PFSK-1 (cell line): ENCODE measurements around the gene FAM229A.

ENCODE experiments used
- FOXP2 ChIP-seq: optimal IDR thresholded peaks from 2 replicates; pipeline ENCODE3; 2011; ENCODE audit warnings: borderline replicate concordance, control low read depth, inconsistent platforms; ENCODE audit not compliant: insufficient read depth; ENCODE audit errors: extremely low read length, extremely low read depth
- POLR2AphosphoS5 ChIP-seq: IDR thresholded peaks from 2 replicates; pipeline ENCODE4 v1.6.1; 2012; ENCODE audit warnings: low read depth, mild to moderate bottlenecking, control low read depth, low read length, moderate library complexity
- SIN3A ChIP-seq: IDR thresholded peaks from 2 replicates; pipeline ENCODE4 v1.6.1; 2012; ENCODE audit warnings: mild to moderate bottlenecking, low read length, moderate library complexity, borderline replicate concordance; ENCODE audit not compliant: insufficient read depth
- TAF1 ChIP-seq: IDR thresholded peaks from 2 replicates; pipeline ENCODE4 v1.6.1; 2012; ENCODE audit warnings: low read length, control low read depth, borderline replicate concordance; ENCODE audit not compliant: insufficient read depth
- TF ChIP-seq, protein P1 (sequence below), 2 experiments: IDR thresholded peaks; 2 replicates each; pipeline versions ENCODE4 v1.6.1 to v1.8.0; 2011 to 2012; ENCODE audit warnings: low read depth in 2 of 2, low read length in 2 of 2, control low read depth in 1 of 2, inconsistent platforms in 1 of 2, mild to moderate bottlenecking in 1 of 2, moderate library complexity in 1 of 2; ENCODE audit not compliant: insufficient read depth in 1 of 2

FAM229A gene

DNA sequence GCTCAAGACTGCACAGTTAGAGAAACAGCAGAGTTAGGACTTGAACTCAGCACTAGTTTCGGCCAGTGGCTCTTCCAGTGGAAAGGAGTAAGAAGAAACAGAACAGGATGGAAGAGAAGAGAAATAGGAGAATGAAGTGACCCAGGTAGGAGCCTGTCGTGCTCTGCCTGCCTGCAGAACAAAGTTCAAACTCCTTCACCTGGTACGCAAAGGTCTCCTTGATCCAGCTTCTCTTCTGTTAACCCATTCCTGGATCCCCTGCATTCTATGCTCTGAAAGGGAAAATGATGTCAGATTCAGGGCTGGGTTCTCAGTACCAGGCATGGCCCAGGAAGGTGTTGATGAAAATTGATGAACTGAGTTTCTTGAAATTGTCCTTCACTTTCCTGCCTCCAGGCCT lies 3.9 kb downstream of the FAM229A start:
- TF ChIP-seq SIN3A (no peak), FOXP2 (no peak), POLR2AphosphoS5 (no peak), TAF1 (no peak)
- TF ChIP-seq, protein P1, sequence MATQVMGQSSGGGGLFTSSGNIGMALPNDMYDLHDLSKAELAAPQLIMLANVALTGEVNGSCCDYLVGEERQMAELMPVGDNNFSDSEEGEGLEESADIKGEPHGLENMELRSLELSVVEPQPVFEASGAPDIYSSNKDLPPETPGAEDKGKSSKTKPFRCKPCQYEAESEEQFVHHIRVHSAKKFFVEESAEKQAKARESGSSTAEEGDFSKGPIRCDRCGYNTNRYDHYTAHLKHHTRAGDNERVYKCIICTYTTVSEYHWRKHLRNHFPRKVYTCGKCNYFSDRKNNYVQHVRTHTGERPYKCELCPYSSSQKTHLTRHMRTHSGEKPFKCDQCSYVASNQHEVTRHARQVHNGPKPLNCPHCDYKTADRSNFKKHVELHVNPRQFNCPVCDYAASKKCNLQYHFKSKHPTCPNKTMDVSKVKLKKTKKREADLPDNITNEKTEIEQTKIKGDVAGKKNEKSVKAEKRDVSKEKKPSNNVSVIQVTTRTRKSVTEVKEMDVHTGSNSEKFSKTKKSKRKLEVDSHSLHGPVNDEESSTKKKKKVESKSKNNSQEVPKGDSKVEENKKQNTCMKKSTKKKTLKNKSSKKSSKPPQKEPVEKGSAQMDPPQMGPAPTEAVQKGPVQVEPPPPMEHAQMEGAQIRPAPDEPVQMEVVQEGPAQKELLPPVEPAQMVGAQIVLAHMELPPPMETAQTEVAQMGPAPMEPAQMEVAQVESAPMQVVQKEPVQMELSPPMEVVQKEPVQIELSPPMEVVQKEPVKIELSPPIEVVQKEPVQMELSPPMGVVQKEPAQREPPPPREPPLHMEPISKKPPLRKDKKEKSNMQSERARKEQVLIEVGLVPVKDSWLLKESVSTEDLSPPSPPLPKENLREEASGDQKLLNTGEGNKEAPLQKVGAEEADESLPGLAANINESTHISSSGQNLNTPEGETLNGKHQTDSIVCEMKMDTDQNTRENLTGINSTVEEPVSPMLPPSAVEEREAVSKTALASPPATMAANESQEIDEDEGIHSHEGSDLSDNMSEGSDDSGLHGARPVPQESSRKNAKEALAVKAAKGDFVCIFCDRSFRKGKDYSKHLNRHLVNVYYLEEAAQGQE (IDR thresholded peaks at IDR 0.05; ENCODE audit: insufficient read depth in 1 of 2, low read depth in 2 of 2, low read length in 2 of 2), result no peak

DNA sequence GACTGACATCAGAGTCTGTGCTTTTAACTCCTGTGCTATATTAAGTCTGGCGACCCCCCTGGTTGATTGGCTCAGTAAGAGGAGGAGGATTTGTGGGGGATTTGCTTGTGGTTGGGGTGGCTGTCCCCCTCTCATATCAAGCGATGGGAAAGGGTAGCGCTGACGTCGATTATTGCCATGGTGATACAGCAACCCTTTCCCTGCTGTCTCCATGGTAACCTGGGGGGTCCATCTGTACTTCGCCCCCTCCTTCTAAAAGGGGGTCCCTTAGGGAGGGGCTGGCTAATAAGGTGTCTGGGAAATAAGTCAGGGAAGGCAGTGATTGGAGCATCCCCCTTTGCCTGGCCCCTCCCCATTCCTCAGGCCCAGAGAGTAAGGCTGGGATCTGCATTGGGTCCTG lies 4.7 kb downstream of the FAM229A start:
- no peak for TF ChIP-seq TAF1
- TF ChIP-seq FOXP2, result no peak
- no peak for TF ChIP-seq POLR2AphosphoS5
- TF ChIP-seq SIN3A, result no peak
- TF ChIP-seq, protein P1 (IDR thresholded peaks at IDR 0.05; ENCODE audit: insufficient read depth in 1 of 2, low read depth in 2 of 2, low read length in 2 of 2), result no peak

DNA sequence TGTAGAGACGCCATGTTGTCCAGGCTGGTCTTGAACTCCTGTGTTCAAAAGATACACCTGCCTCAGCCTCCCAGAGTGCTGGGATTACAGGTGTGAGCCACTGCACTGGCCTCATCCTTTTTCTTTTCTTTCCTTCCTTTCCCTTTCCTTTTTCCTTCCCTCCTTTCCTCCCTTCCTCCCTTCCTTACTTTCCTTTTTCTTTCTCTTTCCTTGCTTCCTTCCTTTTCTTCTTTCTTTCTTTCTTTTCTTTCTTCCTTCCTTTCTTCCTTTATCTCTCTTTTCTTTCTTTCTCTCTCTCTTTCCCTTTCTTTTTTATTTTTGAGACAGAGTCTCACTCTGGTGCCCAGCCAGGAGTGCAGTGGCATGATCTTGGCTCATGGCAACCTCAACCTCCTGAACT lies 5.8 kb downstream of the FAM229A start:
- TF ChIP-seq POLR2AphosphoS5 (no peak), TAF1 (no peak), FOXP2 (no peak), SIN3A (no peak)
- TF ChIP-seq, protein P1 (IDR thresholded peaks at IDR 0.05; ENCODE audit: insufficient read depth in 1 of 2, low read depth in 2 of 2, low read length in 2 of 2), result no peak

DNA sequence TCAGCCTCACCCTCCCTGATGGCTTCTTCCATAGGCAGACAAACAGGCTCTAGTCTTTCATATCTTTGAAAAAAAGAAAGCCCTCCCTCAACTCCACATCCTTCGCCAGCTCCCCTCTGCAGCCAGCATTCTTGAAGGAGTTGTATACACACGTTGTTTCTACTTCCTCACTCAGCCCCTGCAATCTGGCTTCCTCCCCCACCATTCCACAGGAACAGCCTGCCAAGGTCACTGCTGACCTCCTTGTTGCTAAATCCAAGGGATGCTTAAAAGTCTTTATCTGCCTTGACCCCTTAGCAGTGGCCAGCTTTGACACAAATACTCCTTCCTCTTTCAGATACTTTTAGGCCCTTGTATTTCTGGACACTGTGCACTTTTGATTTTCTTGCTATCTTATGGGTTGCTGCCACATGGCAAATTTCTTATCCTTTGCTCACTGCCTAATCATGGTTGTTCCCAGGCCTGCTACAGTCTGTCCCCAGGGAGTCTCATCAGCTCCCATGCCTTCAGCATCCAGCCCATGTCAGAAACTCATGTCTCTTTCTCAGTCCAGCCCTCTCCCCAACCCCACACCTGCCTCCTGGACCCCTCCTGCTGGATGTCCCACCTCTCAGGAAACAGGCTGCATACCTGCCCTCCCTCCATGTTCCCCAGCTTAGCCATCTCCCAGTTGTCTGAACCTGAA lies 8.3 kb downstream of the FAM229A start:
- TF ChIP-seq FOXP2 (peak; percentile 16), TAF1 (no peak)

DNA sequence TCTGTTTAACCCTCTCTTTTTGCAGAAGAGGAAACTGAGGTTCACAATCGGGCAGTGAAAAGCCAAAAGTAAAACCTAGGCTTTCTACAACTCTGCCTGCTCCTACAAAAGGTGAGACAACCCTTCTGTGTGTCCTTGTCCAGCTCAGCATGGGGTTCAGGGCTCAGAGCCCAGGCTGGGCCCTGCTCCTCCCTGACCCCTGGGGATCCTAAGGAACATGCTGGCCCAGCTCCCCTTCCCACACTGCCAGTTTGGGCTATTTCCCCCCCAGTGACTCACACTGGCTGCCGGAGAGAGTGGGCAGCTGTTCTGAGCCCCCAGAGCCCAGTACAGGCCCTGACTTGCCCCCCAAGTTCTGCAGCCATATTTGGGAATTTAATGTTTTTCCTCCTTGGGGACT lies 8.9 kb downstream of the FAM229A start:
- TF ChIP-seq, protein P1 (IDR thresholded peaks at IDR 0.05; ENCODE audit: insufficient read depth in 1 of 2, low read depth in 2 of 2, low read length in 2 of 2), result no peak
- TF ChIP-seq POLR2AphosphoS5, result no peak
- TF ChIP-seq FOXP2, result no peak
- no peak for TF ChIP-seq SIN3A
- TF ChIP-seq TAF1, result no peak
